ENCODE data around the gene CRIP2. TPM values are rescaled to one million over a fixed set of nuclear protein-coding genes. Genes with fewer than 3 reads are reported as not detected.

The CRIP2 gene
- total and polyA plus RNA-seq, 10 of the 15 experiments (the other 5 are each of a cell fraction or from before 2014, with no cell fraction given): 0.04 to 0.62 (median 0.37) TPM; not detected in 5

DNA sequence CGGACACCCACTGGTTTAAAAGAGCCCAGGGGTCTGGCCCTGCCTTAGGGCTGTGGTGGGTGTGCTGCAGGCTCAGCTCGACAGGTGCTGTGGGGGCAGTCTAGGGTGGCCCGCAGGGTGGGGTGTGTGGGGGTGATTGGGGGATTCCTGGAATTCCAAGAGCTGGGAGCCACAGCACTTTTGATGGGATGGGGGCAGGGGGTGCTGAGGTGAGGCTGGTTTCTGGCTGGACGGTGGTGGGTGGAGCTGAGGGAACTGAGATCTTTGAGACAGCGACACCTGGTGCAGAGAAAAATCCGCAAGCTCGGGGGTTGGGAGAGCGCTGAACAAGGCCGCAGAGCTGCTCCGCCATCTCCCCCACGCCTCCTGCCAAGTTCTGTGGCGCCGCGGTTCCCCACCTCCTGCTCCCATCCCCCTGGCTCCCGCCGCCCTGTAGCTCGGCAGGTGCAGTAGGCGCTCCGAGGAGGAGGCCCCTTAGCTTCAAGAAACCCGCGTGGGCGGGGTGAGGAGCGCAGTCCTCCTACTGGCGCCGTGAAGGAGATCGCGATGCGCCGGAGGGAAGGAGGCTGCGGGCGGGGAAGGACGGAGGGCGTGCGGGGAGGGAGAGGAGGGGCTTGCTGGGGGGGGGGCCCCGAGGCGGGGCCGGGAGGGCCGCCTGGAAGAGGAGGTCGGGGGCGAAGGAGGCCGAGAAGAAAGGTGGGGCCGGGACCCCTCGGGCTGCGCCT, 15.1 kb downstream of the CRIP2 start (continued):
- TF ChIP-seq PAX5 (IDR thresholded peaks at IDR 0.05; ENCODE audit: borderline replicate concordance, low read depth, low read length) (no peak), STAT1 (conservative IDR thresholded peaks at IDR 0.05) (no peak), KLF5 (IDR thresholded peaks at IDR 0.05; ENCODE audit: partially characterized antibody) (no peak), NRF1 (conservative IDR thresholded peaks at IDR 0.05; ENCODE audit: low read depth, low read length) (no peak), CBFB (IDR thresholded peaks at IDR 0.05; ENCODE audit: low read depth) (no peak), SIN3A (IDR thresholded peaks at IDR 0.05; ENCODE audit: low read depth, low read length) (no peak; the same call in 1 of the 2 replicates), MYB (IDR thresholded peaks at IDR 0.05; ENCODE audit: borderline replicate concordance, low read depth, low read length) (no peak), SMAD1 (IDR thresholded peaks at IDR 0.05; ENCODE audit: low read depth, partially characterized antibody) (no peak), MEF2A (IDR thresholded peaks at IDR 0.05; ENCODE audit: insufficient read depth, low read depth, low read length) (no peak), TBL1XR1 (IDR thresholded peaks at IDR 0.05; ENCODE audit: low read depth, low read length) (no peak), YBX1 (IDR thresholded peaks at IDR 0.05) (no peak), ZNF217 (IDR thresholded peaks at IDR 0.05) (no peak), TCF7 (IDR thresholded peaks at IDR 0.05; ENCODE audit: borderline replicate concordance) (no peak), EP300 (IDR thresholded peaks at IDR 0.05; ENCODE audit: borderline replicate concordance in 1 of 2, control insufficient read depth in 1 of 2, low read depth in 2 of 2, low read length in 2 of 2) (no peak), YY1 (IDR thresholded peaks at IDR 0.05; ENCODE audit: low read depth, low read length) (peak; percentile 85), DPF2 (IDR thresholded peaks at IDR 0.05) (no peak; the same call in 1 of the 2 replicates), TARDBP (IDR thresholded peaks at IDR 0.05; ENCODE audit: borderline replicate concordance) (no peak), SRF (IDR thresholded peaks at IDR 0.05; ENCODE audit: low read depth in 2 of 2, low read length in 2 of 2) (no peak), SREBF1 (IDR thresholded peaks at IDR 0.05; ENCODE audit: low read length) (no peak), GATAD2B (conservative IDR thresholded peaks at IDR 0.05; ENCODE audit: low read depth) (peak; percentile 18; the same call in 1 of the 2 replicates), RAD51 (IDR thresholded peaks at IDR 0.05) (no peak), RUNX3 (IDR thresholded peaks at IDR 0.05; ENCODE audit: low read length) (no peak), ETV6 (conservative IDR thresholded peaks at IDR 0.05 in 1 of 2, IDR thresholded peaks at IDR 0.05 in 1 of 2; ENCODE audit: borderline replicate concordance in 1 of 2, low read depth in 1 of 2) (no peak)
- TF ChIP-seq, protein P1, sequence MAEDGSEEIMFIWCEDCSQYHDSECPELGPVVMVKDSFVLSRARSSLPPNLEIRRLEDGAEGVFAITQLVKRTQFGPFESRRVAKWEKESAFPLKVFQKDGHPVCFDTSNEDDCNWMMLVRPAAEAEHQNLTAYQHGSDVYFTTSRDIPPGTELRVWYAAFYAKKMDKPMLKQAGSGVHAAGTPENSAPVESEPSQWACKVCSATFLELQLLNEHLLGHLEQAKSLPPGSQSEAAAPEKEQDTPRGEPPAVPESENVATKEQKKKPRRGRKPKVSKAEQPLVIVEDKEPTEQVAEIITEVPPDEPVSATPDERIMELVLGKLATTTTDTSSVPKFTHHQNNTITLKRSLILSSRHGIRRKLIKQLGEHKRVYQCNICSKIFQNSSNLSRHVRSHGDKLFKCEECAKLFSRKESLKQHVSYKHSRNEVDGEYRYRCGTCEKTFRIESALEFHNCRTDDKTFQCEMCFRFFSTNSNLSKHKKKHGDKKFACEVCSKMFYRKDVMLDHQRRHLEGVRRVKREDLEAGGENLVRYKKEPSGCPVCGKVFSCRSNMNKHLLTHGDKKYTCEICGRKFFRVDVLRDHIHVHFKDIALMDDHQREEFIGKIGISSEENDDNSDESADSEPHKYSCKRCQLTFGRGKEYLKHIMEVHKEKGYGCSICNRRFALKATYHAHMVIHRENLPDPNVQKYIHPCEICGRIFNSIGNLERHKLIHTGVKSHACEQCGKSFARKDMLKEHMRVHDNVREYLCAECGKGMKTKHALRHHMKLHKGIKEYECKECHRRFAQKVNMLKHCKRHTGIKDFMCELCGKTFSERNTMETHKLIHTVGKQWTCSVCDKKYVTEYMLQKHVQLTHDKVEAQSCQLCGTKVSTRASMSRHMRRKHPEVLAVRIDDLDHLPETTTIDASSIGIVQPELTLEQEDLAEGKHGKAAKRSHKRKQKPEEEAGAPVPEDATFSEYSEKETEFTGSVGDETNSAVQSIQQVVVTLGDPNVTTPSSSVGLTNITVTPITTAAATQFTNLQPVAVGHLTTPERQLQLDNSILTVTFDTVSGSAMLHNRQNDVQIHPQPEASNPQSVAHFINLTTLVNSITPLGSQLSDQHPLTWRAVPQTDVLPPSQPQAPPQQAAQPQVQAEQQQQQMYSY (CRISPR knock-in tag; IDR thresholded peaks at IDR 0.05): no peak
- TF ChIP-seq, protein P2, sequence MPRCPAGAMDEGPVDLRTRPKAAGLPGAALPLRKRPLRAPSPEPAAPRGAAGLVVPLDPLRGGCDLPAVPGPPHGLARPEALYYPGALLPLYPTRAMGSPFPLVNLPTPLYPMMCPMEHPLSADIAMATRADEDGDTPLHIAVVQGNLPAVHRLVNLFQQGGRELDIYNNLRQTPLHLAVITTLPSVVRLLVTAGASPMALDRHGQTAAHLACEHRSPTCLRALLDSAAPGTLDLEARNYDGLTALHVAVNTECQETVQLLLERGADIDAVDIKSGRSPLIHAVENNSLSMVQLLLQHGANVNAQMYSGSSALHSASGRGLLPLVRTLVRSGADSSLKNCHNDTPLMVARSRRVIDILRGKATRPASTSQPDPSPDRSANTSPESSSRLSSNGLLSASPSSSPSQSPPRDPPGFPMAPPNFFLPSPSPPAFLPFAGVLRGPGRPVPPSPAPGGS (IDR thresholded peaks at IDR 0.05; ENCODE audit: borderline replicate concordance, insufficient read depth, low read depth, low read length, poor library complexity, severe bottlenecking): no peak
- TF ChIP-seq, protein P3, sequence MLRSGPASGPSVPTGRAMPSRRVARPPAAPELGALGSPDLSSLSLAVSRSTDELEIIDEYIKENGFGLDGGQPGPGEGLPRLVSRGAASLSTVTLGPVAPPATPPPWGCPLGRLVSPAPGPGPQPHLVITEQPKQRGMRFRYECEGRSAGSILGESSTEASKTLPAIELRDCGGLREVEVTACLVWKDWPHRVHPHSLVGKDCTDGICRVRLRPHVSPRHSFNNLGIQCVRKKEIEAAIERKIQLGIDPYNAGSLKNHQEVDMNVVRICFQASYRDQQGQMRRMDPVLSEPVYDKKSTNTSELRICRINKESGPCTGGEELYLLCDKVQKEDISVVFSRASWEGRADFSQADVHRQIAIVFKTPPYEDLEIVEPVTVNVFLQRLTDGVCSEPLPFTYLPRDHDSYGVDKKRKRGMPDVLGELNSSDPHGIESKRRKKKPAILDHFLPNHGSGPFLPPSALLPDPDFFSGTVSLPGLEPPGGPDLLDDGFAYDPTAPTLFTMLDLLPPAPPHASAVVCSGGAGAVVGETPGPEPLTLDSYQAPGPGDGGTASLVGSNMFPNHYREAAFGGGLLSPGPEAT (IDR thresholded peaks at IDR 0.05; ENCODE audit: low read depth): peak; percentile 65; the same call in 1 of the 2 replicates
